ENCODE data around the gene TMEM108.

The TMEM108 gene

DNA sequence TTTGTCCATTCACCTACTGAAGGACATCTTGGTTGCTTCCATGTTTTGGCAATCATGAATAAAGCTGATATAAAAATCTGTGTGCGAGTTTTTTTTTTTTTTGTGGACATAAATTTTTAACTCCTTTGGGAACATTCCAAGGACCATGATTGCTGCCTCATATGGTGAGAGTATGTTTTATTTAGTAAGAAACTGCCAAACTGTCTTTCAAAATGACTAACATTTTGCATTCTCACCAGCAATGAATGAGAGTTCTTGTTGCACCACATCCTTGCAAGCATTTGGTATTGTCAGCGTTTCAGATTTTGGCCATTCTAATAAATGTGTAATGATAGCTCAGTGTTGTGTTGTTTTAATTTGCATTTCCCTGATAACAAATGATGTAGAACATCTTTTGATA is 12.7 kb downstream of the TMEM108 start:
- H3K27me3 ChIP-seq (ENCODE audit: control insufficient read depth, insufficient read depth, low read length, poor library complexity, severe bottlenecking) = no peaks in the 10 kb centered on the region
- 93 to 98% methylated on average over 2 of the region's 2 CpGs for WGBS, 2 experiments

GRCh38 chr3:133053532-133053931 is 15.3 kb downstream of the TMEM108 start:
- no peaks in the 10 kb centered on the region for H3K36me3 ChIP-seq (ENCODE audit: control insufficient read depth, insufficient read depth, low read length)
- H3K9me3 ChIP-seq (ENCODE audit: control insufficient read depth, low read length) = no peaks in the 10 kb centered on the region
- H3K27me3 ChIP-seq (ENCODE audit: control insufficient read depth, insufficient read depth, low read length, poor library complexity, severe bottlenecking) = no peaks in the 10 kb centered on the region
- no peak overlapping the region for H3K4me3 ChIP-seq (ENCODE audit: insufficient read depth, low read depth, low read length)
- WGBS, 2 experiments = 96 to 97% methylated on average over 1 to 2 of the region's 2 CpGs
- peaks cover 12% of the 10 kb centered on the region for H3K4me1 ChIP-seq (ENCODE audit: control insufficient read depth, insufficient read depth, low read length)
- no peak overlapping the region for H3K27ac ChIP-seq (ENCODE audit: insufficient read depth, low read depth, low read length, poor library complexity, severe bottlenecking)

More for the DNA sequence above, 12.7 kb downstream of the TMEM108 start:
- H3K4me3 ChIP-seq (ENCODE audit: insufficient read depth, low read depth, low read length) = no peak overlapping the region
- H3K36me3 ChIP-seq (ENCODE audit: control insufficient read depth, insufficient read depth, low read length) = no peaks in the 10 kb centered on the region
- H3K27ac ChIP-seq (ENCODE audit: insufficient read depth, low read depth, low read length, poor library complexity, severe bottlenecking) = no peak overlapping the region
- H3K9me3 ChIP-seq (ENCODE audit: control insufficient read depth, low read length) = no peaks in the 10 kb centered on the region
- peaks cover 8% of the 10 kb centered on the region for H3K4me1 ChIP-seq (ENCODE audit: control insufficient read depth, insufficient read depth, low read length)

GRCh38 chr3:133054586-133054985 is 16.4 kb downstream of the TMEM108 start:
- Histone ChIP-seq H3K27me3 (ENCODE audit: control insufficient read depth, insufficient read depth, low read length, poor library complexity, severe bottlenecking) (no peaks in the 10 kb centered on the region), H3K27ac (ENCODE audit: insufficient read depth, low read depth, low read length, poor library complexity, severe bottlenecking) (peak overlapping the region; percentile 12), H3K4me3 (ENCODE audit: insufficient read depth, low read depth, low read length) (no peak overlapping the region), H3K4me1 (ENCODE audit: control insufficient read depth, insufficient read depth, low read length) (peaks cover 14% of the 10 kb centered on the region), H3K9me3 (ENCODE audit: control insufficient read depth, low read length) (no peaks in the 10 kb centered on the region), H3K36me3 (ENCODE audit: control insufficient read depth, insufficient read depth, low read length) (no peaks in the 10 kb centered on the region)
- WGBS, 2 experiments = 0 to 37% methylated on average over 1 of the region's 1 CpG

GRCh38 chr3:133055339-133055738 is 17.1 kb downstream of the TMEM108 start:
- H3K9me3 ChIP-seq (ENCODE audit: control insufficient read depth, low read length) = no peaks in the 10 kb centered on the region
- H3K27ac ChIP-seq (ENCODE audit: insufficient read depth, low read depth, low read length, poor library complexity, severe bottlenecking) = no peak overlapping the region
- no peaks in the 10 kb centered on the region for H3K36me3 ChIP-seq (ENCODE audit: control insufficient read depth, insufficient read depth, low read length)
- 41 to 54% methylated on average over 1 of the region's 1 CpG for WGBS, 2 experiments
- H3K4me3 ChIP-seq (ENCODE audit: insufficient read depth, low read depth, low read length) = no peak overlapping the region
- no peaks in the 10 kb centered on the region for H3K27me3 ChIP-seq (ENCODE audit: control insufficient read depth, insufficient read depth, low read length, poor library complexity, severe bottlenecking)
- H3K4me1 ChIP-seq (ENCODE audit: control insufficient read depth, insufficient read depth, low read length) = peaks cover 14% of the 10 kb centered on the region

GRCh38 chr3:133058243-133058642 is 20.1 kb downstream of the TMEM108 start:
- H3K4me3 ChIP-seq (ENCODE audit: insufficient read depth, low read depth, low read length) = no peak overlapping the region
- H3K27me3 ChIP-seq (ENCODE audit: control insufficient read depth, insufficient read depth, low read length, poor library complexity, severe bottlenecking) = no peaks in the 10 kb centered on the region
- peaks cover 14% of the 10 kb centered on the region for H3K4me1 ChIP-seq (ENCODE audit: control insufficient read depth, insufficient read depth, low read length)
- H3K27ac ChIP-seq (ENCODE audit: insufficient read depth, low read depth, low read length, poor library complexity, severe bottlenecking) = no peak overlapping the region
- H3K36me3 ChIP-seq (ENCODE audit: control insufficient read depth, insufficient read depth, low read length) = no peaks in the 10 kb centered on the region
- WGBS, 2 experiments = 78 to 81% methylated on average over 4 of the region's 4 CpGs
- no peaks in the 10 kb centered on the region for H3K9me3 ChIP-seq (ENCODE audit: control insufficient read depth, low read length)

DNA sequence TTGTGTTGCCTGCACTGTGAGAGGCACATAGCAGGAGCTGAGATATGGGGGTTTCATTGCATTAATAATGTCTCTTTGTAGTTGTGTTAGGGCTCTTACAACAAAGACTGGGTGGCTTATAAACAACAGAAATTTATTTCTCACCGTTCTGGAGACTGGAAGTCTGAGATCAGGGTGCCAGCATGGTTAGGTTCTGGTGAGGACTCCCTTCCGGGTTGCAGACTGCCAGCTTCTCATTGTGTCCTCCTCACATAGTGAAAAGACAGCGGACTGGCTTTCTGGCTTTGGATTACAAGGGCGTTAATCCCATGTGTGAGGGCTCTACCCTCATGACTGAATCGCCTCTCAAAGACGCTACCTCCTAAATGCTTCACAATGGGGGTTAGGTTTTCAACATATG is 20.6 kb downstream of the TMEM108 start:
- Histone ChIP-seq H3K27ac (ENCODE audit: insufficient read depth, low read depth, low read length, poor library complexity, severe bottlenecking) (no peak overlapping the region), H3K27me3 (ENCODE audit: control insufficient read depth, insufficient read depth, low read length, poor library complexity, severe bottlenecking) (no peaks in the 10 kb centered on the region), H3K9me3 (ENCODE audit: control insufficient read depth, low read length) (no peaks in the 10 kb centered on the region), H3K36me3 (ENCODE audit: control insufficient read depth, insufficient read depth, low read length) (no peaks in the 10 kb centered on the region), H3K4me3 (ENCODE audit: insufficient read depth, low read depth, low read length) (no peak overlapping the region), H3K4me1 (ENCODE audit: control insufficient read depth, insufficient read depth, low read length) (peaks cover 14% of the 10 kb centered on the region)
- WGBS, 2 experiments = 80 to 83% methylated on average over 6 of the region's 6 CpGs

DNA sequence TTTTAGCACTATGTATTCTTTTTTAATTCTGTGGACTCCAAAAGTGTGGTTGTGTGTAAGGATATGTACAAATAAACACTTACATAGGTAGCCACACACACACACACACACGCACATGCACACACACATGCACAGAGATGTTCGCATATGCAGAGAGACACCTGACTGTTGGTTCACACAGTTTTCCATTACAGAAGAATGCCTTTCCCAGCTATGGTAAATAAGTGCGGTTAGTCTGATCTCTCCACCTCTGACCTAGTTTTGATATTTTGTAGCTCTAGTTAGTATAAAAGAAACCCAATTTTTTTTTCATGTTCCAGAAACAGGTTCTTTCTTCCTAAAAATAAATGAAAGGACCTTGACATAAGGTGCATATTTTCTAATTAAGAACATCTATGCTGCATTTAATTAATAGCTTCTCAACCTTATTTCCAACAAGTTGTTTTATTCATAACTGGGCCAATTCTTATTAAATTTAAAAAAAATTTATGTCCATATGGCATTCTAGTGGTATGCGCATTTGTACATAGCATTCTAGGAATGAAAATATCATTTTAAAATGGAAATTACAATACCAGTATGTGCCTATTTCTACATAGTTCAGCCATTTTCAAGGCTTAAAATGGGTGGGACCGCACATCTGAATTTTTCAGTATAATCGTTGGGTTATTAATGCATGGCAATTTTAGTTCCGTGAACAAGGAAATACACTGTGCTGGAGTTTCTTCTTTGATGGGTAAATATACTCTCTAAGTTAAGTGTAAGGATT is 27.2 kb downstream of the TMEM108 start:
- WGBS, 2 experiments = 97% methylated on average over 6 of the region's 7 CpGs
- Histone ChIP-seq H3K27me3 (ENCODE audit: control insufficient read depth, insufficient read depth, low read length, poor library complexity, severe bottlenecking) (no peaks in the 10 kb centered on the region), H3K27ac (ENCODE audit: insufficient read depth, low read depth, low read length, poor library complexity, severe bottlenecking) (no peak overlapping the region), H3K9me3 (ENCODE audit: control insufficient read depth, low read length) (no peaks in the 10 kb centered on the region), H3K36me3 (ENCODE audit: control insufficient read depth, insufficient read depth, low read length) (no peaks in the 10 kb centered on the region), H3K4me3 (ENCODE audit: insufficient read depth, low read depth, low read length) (no peak overlapping the region), H3K4me1 (ENCODE audit: control insufficient read depth, insufficient read depth, low read length) (no peaks in the 10 kb centered on the region)

GRCh38 chr3:133066026-133066425 is 27.8 kb downstream of the TMEM108 start:
- Histone ChIP-seq H3K27me3 (ENCODE audit: control insufficient read depth, insufficient read depth, low read length, poor library complexity, severe bottlenecking) (no peaks in the 10 kb centered on the region), H3K36me3 (ENCODE audit: control insufficient read depth, insufficient read depth, low read length) (no peaks in the 10 kb centered on the region), H3K27ac (ENCODE audit: insufficient read depth, low read depth, low read length, poor library complexity, severe bottlenecking) (no peak overlapping the region), H3K9me3 (ENCODE audit: control insufficient read depth, low read length) (no peaks in the 10 kb centered on the region), H3K4me3 (ENCODE audit: insufficient read depth, low read depth, low read length) (no peak overlapping the region), H3K4me1 (ENCODE audit: control insufficient read depth, insufficient read depth, low read length) (no peaks in the 10 kb centered on the region)
- 80 to 100% methylated on average over 2 of the region's 2 CpGs for WGBS, 2 experiments

- H3K4me1 ChIP-seq (ENCODE audit: control insufficient read depth, insufficient read depth, low read length) = no peaks in the 10 kb centered on the region
- H3K36me3 ChIP-seq (ENCODE audit: control insufficient read depth, insufficient read depth, low read length) = no peaks in the 10 kb centered on the region
- H3K27me3 ChIP-seq (ENCODE audit: control insufficient read depth, insufficient read depth, low read length, poor library complexity, severe bottlenecking) = no peaks in the 10 kb centered on the region
- WGBS, 2 experiments = 94 to 100% methylated on average over 2 of the region's 2 CpGs
- H3K4me3 ChIP-seq (ENCODE audit: insufficient read depth, low read depth, low read length) = no peak overlapping the region
- H3K9me3 ChIP-seq (ENCODE audit: control insufficient read depth, low read length) = no peaks in the 10 kb centered on the region
- H3K27ac ChIP-seq (ENCODE audit: insufficient read depth, low read depth, low read length, poor library complexity, severe bottlenecking) = no peak overlapping the region
Observed at GRCh38 chr3:133069556-133070286, 31.5 kb downstream of the TMEM108 start.

DNA sequence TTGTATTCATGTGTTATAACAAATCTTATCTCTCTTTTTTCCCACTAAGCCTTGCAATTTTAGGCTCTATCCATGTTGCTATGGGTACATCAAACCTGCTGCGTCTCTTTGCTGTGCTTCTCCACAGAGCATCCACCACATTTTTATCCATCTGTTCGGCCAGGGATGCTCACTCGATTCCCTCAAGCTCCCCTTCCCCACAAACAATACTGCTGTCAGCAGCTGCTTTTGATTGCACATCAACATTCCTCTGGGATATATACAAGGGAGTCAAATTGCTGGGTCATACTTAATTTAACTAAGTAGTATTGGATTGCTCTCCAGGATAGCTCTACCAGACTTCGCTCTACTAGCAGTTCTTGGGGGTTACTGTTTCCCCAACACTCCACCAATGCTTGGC is 36.8 kb downstream of the TMEM108 start:
- no peak overlapping the region for H3K27ac ChIP-seq (ENCODE audit: insufficient read depth, low read depth, low read length, poor library complexity, severe bottlenecking)
- H3K36me3 ChIP-seq (ENCODE audit: control insufficient read depth, insufficient read depth, low read length) = no peaks in the 10 kb centered on the region
- 94% methylated on average over 4 of the region's 4 CpGs for WGBS, 2 experiments
- no peaks in the 10 kb centered on the region for H3K27me3 ChIP-seq (ENCODE audit: control insufficient read depth, insufficient read depth, low read length, poor library complexity, severe bottlenecking)
- no peak overlapping the region for H3K4me3 ChIP-seq (ENCODE audit: insufficient read depth, low read depth, low read length)
- no peaks in the 10 kb centered on the region for H3K9me3 ChIP-seq (ENCODE audit: control insufficient read depth, low read length)
- H3K4me1 ChIP-seq (ENCODE audit: control insufficient read depth, insufficient read depth, low read length) = no peaks in the 10 kb centered on the region

All from ectodermal cell (in vitro differentiated cells).